Measurements from ENCODE around the gene SHKBP1. TPM values are rescaled to one million over a fixed set of nuclear protein-coding genes. Genes with fewer than 3 reads are reported as not detected.
A peak's percentile ranks its signal among the peaks of the same experiment; 100 is the strongest.
"Not testable (repeated sequence)": the region's sequence is repeated elsewhere in the genome, so short reads cannot be mapped to it uniquely, and the experiment has no call there.

SHKBP1 gene
- total and polyA plus RNA-seq, 9 of the 15 experiments (the other 6 are each of a cell fraction or from before 2014, with no cell fraction given), result 1.2 to 58.1 (median 22.3) TPM

DNA sequence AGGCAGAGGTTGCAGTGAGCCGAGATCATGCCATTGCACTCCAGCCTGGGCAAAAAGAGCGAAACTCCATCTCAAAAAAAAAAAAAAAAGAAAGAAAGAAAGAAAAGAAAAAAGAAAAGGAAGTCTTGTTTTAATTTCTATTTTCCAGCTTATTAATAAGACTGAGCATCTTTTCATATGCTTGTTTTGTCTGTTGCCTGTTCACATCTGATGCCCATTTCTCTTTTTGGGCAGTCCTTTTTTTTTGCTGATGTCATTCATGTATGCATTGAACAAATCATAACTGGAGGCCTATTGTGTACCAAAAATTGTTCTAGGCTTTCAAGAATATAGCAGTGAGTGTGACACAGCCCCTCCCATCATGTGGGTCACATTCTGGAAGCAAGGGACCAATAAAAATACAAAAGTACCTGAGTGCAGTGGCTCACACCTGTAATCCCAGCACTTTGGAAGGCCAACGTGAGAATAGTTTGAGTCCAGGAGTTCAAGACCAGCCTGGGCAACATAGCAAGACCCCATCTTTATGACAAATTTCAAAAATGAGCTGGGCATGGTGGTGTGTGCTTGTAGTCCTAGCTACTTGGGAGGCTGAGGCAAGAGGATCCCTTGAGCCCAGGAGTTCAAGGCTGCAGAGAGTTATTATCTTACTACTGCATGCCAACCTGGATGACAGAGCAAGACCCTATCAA lies 30.4 kb upstream of the SHKBP1 start:
- H3K9me1 ChIP-seq (ENCODE audit: control insufficient read depth, insufficient read depth, low read length); ATAC-seq; CTCF ChIA-PET (ENCODE audit: low intra/inter-chr PET ratio); intact Hi-C loops (cut with micrococcal nuclease); H3K27ac ChIP-seq (ENCODE audit: extremely low read depth, low read depth, low read length); H3K36me3 ChIP-seq (ENCODE audit: control insufficient read depth, insufficient read depth, low read length); FAIRE-seq; H3K9ac ChIP-seq (ENCODE audit: insufficient read depth in 1 of 2, low read depth in 2 of 2, low read length in 2 of 2); H3K4me2 ChIP-seq (ENCODE audit: insufficient read depth, low read length); H3K27me3 ChIP-seq (ENCODE audit: control insufficient read depth in 2 of 2, insufficient read depth in 2 of 2, low read length in 2 of 2); H3K9me3 ChIP-seq (replicated peaks; ENCODE audit: control insufficient read depth, insufficient read depth, low read depth, low read length); H2AFZ ChIP-seq (ENCODE audit: low read depth, low read length); POLR2A ChIA-PET; H3K79me2 ChIP-seq (ENCODE audit: control insufficient read depth, insufficient read depth, low read length); H4K20me1 ChIP-seq (replicated peaks; ENCODE audit: control insufficient read depth, insufficient read depth, low read length); H3K4me3 ChIP-seq; DNase-seq (ENCODE audit: extremely low read depth in 1 of 4, low spot score in 3 of 4); BruUV-seq (replicated peaks); in situ Hi-C loops (cut with MboI): not testable (repeated sequence)
- peaks cover 3 to 12% of the 10 kb centered on the region in 2 experiments; a peak in 3 of 5 replicates for H3K4me1 ChIP-seq (replicated peaks in 1 of 2; ENCODE audit: control insufficient read depth in 2 of 2, insufficient read depth in 2 of 2, low read length in 2 of 2)
- WGBS (ENCODE audit: insufficient coverage, low coverage, missing lambda C conversion rate), result 25% methylated on average over 2 of the region's 3 CpGs
- TF ChIP-seq NFE2 (IDR thresholded peaks at IDR 0.05; ENCODE audit: low read depth) (peak; percentile 15; the same call in 1 of the 2 replicates), ZNF121 (CRISPR knock-in tag; conservative IDR thresholded peaks at IDR 0.05) (peak; percentile 83), TRIM28 (IDR thresholded peaks at IDR 0.05) (peak; percentile 48; the same call in 1 of the 2 replicates), CBX3 (IDR thresholded peaks at IDR 0.05; ENCODE audit: borderline replicate concordance in 1 of 2, low read length in 2 of 2) (peak in 1 of 2 experiments; percentile 67; a peak in 2 of 3 replicates), MAFF (IDR thresholded peaks at IDR 0.05; ENCODE audit: low read length) (peak; percentile 25; the same call in 1 of the 2 replicates)
- TF ChIP-seq, protein P1, sequence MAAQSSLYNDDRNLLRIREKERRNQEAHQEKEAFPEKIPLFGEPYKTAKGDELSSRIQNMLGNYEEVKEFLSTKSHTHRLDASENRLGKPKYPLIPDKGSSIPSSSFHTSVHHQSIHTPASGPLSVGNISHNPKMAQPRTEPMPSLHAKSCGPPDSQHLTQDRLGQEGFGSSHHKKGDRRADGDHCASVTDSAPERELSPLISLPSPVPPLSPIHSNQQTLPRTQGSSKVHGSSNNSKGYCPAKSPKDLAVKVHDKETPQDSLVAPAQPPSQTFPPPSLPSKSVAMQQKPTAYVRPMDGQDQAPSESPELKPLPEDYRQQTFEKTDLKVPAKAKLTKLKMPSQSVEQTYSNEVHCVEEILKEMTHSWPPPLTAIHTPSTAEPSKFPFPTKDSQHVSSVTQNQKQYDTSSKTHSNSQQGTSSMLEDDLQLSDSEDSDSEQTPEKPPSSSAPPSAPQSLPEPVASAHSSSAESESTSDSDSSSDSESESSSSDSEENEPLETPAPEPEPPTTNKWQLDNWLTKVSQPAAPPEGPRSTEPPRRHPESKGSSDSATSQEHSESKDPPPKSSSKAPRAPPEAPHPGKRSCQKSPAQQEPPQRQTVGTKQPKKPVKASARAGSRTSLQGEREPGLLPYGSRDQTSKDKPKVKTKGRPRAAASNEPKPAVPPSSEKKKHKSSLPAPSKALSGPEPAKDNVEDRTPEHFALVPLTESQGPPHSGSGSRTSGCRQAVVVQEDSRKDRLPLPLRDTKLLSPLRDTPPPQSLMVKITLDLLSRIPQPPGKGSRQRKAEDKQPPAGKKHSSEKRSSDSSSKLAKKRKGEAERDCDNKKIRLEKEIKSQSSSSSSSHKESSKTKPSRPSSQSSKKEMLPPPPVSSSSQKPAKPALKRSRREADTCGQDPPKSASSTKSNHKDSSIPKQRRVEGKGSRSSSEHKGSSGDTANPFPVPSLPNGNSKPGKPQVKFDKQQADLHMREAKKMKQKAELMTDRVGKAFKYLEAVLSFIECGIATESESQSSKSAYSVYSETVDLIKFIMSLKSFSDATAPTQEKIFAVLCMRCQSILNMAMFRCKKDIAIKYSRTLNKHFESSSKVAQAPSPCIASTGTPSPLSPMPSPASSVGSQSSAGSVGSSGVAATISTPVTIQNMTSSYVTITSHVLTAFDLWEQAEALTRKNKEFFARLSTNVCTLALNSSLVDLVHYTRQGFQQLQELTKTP (IDR thresholded peaks at IDR 0.05; ENCODE audit: low read depth in 1 of 2, partially characterized antibody in 2 of 2), result peak in 1 of 2 experiments; percentile 100

All from K562 (cell line).